Measurements from ENCODE around the gene PDE4D.

DNA sequence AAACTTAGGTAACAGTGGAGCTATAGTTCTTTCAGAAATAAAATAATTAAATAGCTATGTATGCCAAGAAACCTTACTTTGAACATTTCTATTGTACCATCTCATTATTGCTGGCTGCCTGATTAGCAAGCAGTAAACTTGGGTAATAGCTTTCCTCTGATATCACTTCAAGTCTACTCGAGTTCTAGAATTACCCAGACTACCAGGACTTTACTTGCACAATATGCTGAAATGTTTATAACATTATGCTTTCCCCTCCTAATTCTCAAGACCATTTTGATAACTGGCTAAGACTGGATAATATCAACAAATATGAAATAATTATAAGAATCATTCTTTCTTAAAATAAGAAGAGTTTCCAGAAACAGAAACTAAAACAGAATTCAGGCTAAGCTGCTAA is 798.0 kb downstream of the PDE4D start:
- TF ChIP-seq CTCF (IDR thresholded peaks at IDR 0.05) (no peak), MAX (CRISPR knock-in tag; IDR thresholded peaks at IDR 0.05) (no peak), TP53 (CRISPR knock-in tag; IDR thresholded peaks at IDR 0.05) (no peak), JUN (CRISPR knock-in tag; IDR thresholded peaks at IDR 0.05) (no peak), ETV6 (CRISPR knock-in tag; IDR thresholded peaks at IDR 0.05) (no peak), ELF4 (CRISPR knock-in tag; IDR thresholded peaks at IDR 0.05; ENCODE audit: low read depth) (no peak), TEAD4 (CRISPR knock-in tag; IDR thresholded peaks at IDR 0.05) (no peak)
